ENCODE results near the gene CCDC188.

GRCh38 chr22:20145206-20145831, 5.5 kb downstream of the CCDC188 start:
- TF ChIP-seq EZH2 (IDR thresholded peaks at IDR 0.05; ENCODE audit: low read length, missing control alignments) (no peak), CTCF (conservative IDR thresholded peaks at IDR 0.05 in 1 of 2, IDR thresholded peaks at IDR 0.05 in 1 of 2; ENCODE audit: low read depth in 1 of 2, low read length in 2 of 2) (no peak)

Data from fibroblast of lung (primary cell).